Activated T-helper 9 cell treated with anti-CD3 and anti-CD28 coated beads, Interleukin-2, amount 50 U/mL, for 16 hours (primary cell): Measurements from ENCODE around the gene TMEM79.
A peak's percentile ranks its signal among the peaks of the same experiment; 100 is the strongest.
"Not testable (repeated sequence)": the region's sequence is repeated elsewhere in the genome, so short reads cannot be mapped to it uniquely, and the experiment has no call there.

ENCODE experiments used
- DNase-seq: peaks from one replicate; pipeline ENCODE4 v3.0.0-alpha.2; 2020; ENCODE audit warnings: low read depth

Gene TMEM79

DNA sequence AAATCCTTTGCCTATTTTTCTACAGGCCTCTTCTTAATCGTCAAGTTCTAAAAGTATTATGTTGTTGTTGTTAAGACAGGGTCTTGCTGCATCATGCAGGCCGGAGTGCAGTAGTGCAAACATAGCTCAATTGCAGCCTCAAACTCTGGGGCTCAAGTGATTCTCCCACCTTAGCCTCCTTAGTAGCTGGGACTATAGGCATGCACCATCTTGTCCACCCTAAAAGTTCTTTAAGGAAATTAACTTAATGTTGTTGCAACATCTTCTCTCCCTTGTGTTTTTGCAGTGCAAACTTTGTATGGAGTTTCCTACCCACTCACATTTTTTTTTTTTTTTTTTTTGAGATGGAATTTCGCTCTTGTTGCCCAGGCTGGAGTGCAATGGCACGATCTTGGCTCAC, 19.1 kb downstream of the TMEM79 start:
- no peak for DNase-seq

DNA sequence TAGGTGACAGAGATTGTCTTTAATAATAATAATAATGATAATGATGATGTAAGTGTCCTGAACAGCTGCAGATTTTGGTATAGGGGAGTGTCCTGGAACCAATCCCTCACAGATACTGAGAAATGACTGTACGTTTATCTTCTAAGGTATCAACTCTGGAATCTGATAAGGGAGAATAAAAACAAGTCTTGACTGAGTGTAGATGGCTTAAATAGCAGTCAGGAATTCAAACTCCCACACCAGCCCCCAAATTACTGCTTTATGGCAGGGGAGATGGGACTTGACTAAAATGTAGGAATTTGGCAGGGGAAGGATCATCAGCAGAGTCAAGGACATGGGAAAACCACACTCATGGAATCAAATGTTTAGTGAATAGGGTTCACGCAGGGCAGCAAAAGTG, 21.1 kb downstream of the TMEM79 start:
- DNase-seq = no peak

DNA sequence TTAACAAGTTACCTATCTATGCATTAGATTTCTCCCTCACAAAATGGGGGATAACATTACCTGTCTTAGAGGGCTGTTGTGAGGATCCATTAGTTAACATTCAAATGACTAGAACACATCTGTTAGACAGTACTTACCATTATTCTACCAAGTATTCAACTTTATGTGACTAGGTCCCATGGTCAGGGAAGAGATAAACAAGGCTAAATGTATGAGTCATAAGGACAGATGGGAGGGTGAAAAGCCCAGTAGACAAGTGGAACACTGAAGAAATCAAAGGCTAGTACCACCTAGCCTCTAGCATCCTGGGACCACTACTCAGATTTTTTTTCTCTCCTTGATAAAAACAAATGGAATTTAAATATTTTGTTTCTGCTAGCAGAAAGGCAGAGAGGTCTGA, 24.0 kb downstream of the TMEM79 start:
- DNase-seq = no peak

DNA sequence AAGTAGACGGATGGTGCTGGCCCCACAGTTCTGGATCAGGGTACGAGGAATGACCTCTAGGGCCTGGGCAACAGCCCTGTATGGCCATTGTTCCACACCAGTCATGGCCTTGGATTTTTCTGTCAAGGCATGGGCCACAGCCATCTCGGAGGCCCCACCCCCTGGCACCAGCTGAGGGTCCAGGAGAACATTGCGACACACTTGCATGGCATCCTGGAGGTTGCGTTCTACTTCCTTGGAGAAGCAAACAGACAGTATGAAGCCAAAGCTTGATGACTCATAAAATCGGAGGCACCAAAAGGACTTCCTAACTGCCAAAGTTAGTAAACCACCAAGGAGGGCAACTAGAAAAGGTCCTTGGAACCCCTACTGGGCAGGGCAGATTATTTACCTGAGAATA, 26.8 kb downstream of the TMEM79 start:
- DNase-seq = no peak

DNA sequence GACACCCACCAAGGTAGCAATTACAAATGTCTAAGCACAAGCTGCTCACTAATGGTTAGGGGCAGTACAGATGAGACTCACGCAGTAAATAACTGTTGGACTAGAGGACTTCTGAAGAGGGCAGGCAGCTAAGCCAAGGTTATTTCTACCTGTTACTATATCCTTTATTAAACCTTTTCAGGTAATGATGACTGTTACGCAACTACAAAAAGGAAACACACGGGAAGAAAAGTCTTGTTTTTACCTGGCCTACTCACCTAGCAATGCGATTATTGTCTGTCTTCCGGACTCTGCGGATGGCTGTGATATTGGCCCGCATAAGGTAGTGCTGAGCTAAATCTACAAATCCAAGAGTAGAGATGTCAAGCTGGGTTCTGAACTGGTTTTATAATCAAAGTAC, 32.8 kb downstream of the TMEM79 start:
- DNase-seq = no peak

DNA sequence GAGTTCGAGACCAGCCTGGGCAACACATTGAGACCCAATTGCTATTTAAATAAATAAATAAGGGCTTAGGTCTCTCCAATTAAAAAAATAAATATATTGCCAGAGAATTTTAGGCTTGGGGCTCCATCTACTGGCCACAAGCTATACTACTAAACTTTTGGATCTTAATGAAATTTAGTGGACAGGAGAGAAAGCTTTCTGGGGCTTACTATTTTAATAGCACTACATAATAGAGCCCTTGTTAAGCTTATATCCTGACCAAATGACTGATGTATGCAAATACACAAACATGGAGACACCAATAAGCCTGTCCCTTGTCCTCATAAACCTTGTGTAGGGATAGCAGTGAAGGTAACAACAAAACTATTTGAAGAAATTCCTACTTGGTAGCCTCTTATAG, 35.5 kb downstream of the TMEM79 start:
- no peak for DNase-seq

DNA sequence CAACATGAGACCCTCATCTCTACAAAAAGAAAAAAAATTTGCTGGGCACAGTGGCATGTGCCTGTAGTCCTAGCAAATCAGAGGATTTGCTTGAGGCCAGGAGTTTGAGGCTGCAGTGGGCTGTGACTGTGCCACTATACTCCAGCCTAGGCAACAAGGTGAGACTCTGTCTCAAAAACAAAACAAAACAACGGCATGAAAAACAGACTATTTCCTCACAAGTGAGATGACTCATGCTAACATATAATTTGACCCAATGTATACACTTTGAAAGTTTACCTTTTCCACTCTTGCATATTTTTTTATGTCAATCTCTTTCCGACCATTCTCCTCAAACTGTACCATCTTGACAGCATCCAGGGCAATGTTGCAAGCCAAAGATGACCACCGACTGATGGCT, 36.4 kb downstream of the TMEM79 start:
- no peak for DNase-seq

DNA sequence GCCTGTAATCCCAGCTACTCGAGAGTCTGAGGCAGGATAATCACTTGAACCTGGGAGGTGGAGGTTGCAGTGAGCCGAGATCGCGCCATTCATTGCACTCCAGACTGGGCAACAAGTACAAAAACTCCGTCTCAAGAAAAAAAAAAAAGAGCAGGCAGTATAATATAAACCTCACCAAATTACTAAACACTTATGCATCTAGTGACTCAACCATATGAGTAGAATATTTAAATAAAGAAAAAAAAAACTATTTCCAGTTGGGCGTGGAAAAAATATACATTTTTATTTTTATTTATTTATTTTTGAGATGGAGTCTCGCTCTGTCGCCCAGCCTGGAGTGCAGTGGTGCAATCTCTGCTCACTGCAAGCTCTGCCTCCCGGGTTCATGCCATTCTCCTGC, 39.1 kb downstream of the TMEM79 start:
- not testable (repeated sequence) for DNase-seq

DNA sequence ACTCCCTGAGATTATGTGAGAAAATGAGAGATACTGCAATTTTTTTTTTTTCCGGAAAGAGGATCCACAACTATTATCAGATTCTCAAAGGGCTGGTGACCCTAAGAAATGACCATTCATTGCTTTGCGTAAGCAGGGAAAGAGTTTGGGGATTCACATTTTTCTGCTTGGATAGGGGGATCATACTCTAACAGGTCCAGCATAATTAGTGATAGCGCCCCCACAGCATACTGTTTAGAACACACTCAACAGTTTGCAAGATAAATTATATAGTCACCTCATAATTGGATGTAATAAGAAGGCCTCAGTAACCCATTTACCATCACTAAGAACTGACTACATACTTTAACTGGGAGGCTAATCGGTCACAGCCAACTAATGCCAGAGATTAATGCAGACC, 52.1 kb downstream of the TMEM79 start:
- no peak for DNase-seq

DNA sequence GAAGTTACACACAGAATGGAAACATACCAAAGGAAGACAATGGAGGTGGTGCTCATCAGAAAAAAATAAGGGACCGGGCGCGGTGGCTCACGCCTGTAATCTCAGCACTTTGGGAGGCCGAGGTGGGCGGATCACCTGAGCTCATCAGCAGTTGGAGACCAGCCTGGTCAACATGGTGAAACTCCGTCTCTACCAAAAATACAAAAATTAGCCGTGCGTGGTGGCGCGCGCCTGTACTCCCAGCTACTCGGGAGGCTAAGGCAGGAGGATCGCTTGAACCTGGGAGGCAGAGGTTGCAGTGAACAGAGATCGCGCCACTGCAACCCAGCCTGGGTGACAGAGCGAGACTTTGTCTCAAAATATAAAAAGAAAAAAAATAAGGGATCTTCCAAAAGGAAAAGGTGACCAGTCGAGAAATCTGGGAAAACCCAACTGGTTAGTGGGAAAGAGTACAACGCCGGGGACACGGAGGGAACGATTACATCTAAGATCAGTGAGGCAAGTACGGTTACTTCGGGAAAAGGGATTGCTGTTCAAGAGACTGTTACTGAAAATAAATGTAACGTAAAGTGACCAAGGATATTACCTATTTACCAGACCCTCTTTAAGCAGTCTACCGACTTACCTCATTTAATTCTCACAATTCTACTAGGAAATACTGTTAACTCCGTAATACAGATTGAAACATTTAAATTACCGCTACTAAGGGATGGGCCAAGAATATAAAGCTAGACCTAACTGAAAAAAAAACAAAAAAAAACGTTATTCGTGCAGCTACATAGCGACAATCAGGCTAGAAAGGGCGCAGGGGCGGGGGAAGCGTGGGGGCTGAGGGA, 53.1 kb downstream of the TMEM79 start:
- no peak for DNase-seq

DNA sequence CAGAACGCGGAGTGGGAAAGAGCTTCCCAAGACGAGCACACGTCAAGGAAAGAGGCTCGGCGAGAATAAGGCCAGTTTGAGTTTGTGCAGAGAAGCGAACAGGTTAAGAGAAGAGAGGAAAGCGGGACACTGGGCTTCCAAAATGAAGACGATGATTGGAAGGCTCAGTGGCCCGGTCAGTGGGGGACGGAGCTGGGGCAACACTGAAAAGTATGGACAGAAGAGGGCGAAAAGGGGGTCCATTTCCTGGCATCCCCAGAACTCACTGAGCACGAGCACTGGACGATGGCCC, 53.7 kb downstream of the TMEM79 start:
- peak; percentile 3 for DNase-seq

DNA sequence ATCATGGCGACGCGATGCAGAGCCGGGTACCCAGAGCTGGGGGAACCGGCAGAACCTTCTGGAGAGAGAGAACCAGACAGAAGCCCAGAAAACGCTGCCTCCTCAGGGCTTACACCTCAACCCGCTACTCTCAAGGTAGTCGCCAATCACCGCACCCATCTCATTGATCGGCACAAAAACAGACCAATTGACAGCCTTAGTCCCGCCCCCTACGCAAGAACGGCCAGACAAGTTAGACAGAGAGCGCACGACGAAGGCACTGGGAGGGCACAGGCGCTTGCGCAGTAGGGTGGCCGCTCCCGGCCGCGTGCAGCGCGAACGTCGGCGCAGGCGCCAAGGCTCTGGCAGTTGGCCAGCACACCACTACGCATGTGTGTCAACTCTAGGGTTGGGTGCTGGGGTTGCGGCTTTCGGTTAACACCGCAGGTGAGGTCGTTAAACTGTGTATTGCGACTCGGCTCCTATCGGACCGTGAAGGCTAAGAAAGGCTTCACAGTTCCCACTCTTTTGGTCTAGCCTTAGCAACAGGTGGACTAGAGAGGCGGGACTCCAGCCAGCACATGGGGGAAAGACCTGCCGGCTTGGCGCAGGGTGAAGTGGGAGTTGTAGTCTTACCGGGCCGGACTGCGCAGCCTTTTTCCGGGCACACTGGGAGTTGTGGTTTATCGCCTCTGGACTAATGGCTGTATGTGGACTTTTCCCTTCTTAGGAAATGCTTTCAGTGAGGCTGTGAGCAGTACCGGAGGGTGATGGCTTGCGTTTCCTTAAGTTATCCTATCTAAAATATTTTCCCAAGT, 54.3 kb downstream of the TMEM79 start, which contains the start of the genes CCT3 and TSACC:
CCT3 (minus strand) TSS at position 113 of the 797 bp plus-strand sequence; CDS start at position 5, 108 bp downstream.
TSACC (plus strand) TSS at position 347 of the 797 bp plus-strand sequence. CDS start 1,232 bp downstream, outside the sequence.
- DNase-seq = peak; percentile 98
